Prostate gland (tissue), 2 donors: ENCODE results near the gene DNAAF5. TPM values are rescaled to one million over a fixed set of nuclear protein-coding genes. Genes with fewer than 3 reads are reported as not detected.

Experiments
- DNase-seq: peaks from one replicate; pipeline ENCODE4 v3.0.0-alpha.2; 2019; ENCODE audit warnings: low spot score
- H3K27ac ChIP-seq, 2 donors: fragments of 200-600 bp; sonication (generic); 2 replicates each; pipeline ENCODE4 v1.5.1; 2017 to 2019
- H3K27me3 ChIP-seq: fragments of 200-600 bp; sonication (generic); replicated peaks from 2 replicates; pipeline ENCODE4 v1.5.1; 2019; ENCODE audit not compliant: insufficient read depth
- H3K36me3 ChIP-seq, 2 donors: fragments of 200-600 bp; sonication (generic); 1 replicate in 1 of 2; 2 replicates in 1 of 2; pipeline versions ENCODE4 v1.5.1 to v1.8.1; 2017 to 2019
- H3K4me1 ChIP-seq: fragments of 200-600 bp; sonication (generic); replicated peaks from 2 replicates; pipeline ENCODE4 v1.5.1; 2019
- H3K4me3 ChIP-seq, 2 donors: fragments of 200-600 bp; sonication (generic); 2 replicates each; pipeline ENCODE4 v1.5.1; 2017 to 2019
- H3K9me3 ChIP-seq: fragments of 200-600 bp; sonication (generic); 2 replicates; pipeline ENCODE4 v1.5.1; 2017
- POLR2A ChIP-seq: fragments of 450-650 bp; IDR thresholded peaks from one replicate; pipeline ENCODE4 v1.6.1; 2016; ENCODE audit warnings: antibody characterized with exemption, mild to moderate bottlenecking
- POLR2AphosphoS5 ChIP-seq: sonication (generic); formaldehyde crosslinking; IDR thresholded peaks from one replicate; pipeline ENCODE4 v1.6.1; 2017; ENCODE audit warnings: antibody characterized with exemption
- WGBS: methylation state at CpG from one replicate; pipeline ENCODE4 v1.1.5; 2018; 5-methylcytosine and 5-hydroxymethylcytosine counted together
- intact Hi-C: fragments of 100-400 bp; cut with DNase I; formaldehyde crosslinking; loops from one replicate; pipeline ENCODE4 v1.14.2; 2022
- total RNA-seq, 2 donors: library from RNA; depleted of rRNA; stranded (reverse); fragments of >200 nt; gene quantifications; one replicate each; pipeline ENCODE4 v1.1.0, GENCODE V29; 2016
- TF ChIP-seq, protein P1 (sequence below), 4 experiments: fragments of 200-600 bp in 2 of 4; fragments of 450-650 bp in 2 of 4; sonication (generic) in 2 of 4; IDR thresholded peaks; 1 replicate in 3 of 4; 2 replicates in 1 of 4; pipeline ENCODE4 v1.5.1; 2016 to 2019; ENCODE audit warnings: antibody characterized with exemption in 4 of 4, mild to moderate bottlenecking in 2 of 4, moderate library complexity in 2 of 4

Gene DNAAF5
- total RNA-seq, 2 donors from 2014 or later, result 30.8 to 52.0 TPM

DNA sequence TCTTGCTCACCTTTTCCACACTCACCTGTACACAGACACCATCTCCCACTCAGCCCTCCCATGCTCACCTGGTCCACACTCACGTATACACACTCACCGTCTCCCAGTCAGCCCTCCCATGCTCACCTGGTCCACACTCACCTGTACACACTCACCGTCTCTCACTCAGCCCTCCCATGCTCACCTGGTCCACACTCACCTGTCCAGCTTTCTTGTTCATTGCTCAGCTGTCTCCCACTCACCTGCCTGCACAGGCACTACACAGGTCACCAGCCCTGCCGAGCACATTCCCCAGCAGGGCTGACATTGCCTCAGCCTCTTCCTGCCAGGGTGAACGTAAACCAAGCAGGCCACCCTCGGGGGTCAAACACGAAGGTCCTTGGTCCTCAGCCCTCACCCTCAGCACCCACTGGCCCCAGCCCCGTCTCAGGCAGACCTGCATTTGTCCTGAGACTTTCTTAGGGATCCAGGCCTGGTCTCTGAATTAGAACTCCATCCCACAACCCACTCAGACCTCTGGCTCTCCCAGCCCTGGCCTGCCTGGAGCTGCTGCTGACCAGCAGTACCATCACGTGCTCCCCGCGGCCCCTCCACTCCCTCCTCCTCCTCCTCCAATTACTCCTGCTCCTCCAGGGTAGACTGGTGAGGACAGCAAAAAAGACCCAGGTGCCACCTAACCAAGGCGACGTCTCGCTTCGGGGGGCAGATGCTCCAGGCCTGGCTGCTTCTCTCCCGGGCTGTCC is 12.8 kb upstream of the DNAAF5 start:
- TF ChIP-seq POLR2A (no peak), POLR2AphosphoS5 (no peak)
- TF ChIP-seq, protein P1, sequence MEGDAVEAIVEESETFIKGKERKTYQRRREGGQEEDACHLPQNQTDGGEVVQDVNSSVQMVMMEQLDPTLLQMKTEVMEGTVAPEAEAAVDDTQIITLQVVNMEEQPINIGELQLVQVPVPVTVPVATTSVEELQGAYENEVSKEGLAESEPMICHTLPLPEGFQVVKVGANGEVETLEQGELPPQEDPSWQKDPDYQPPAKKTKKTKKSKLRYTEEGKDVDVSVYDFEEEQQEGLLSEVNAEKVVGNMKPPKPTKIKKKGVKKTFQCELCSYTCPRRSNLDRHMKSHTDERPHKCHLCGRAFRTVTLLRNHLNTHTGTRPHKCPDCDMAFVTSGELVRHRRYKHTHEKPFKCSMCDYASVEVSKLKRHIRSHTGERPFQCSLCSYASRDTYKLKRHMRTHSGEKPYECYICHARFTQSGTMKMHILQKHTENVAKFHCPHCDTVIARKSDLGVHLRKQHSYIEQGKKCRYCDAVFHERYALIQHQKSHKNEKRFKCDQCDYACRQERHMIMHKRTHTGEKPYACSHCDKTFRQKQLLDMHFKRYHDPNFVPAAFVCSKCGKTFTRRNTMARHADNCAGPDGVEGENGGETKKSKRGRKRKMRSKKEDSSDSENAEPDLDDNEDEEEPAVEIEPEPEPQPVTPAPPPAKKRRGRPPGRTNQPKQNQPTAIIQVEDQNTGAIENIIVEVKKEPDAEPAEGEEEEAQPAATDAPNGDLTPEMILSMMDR (IDR thresholded peaks at IDR 0.05), result no peak
- 92% methylated on average over 16 of the region's 16 CpGs for WGBS
- no peak overlapping the region for H3K4me3 ChIP-seq
- no peaks in the 10 kb centered on the region for H3K4me1 ChIP-seq
- intact Hi-C loops, result no loop called here
- H3K36me3 ChIP-seq, result no peaks in the 10 kb centered on the region
- H3K27ac ChIP-seq, result no peak overlapping the region
- H3K9me3 ChIP-seq, result no peaks in the 10 kb centered on the region
- H3K27me3 ChIP-seq, result no peaks in the 10 kb centered on the region
- DNase-seq, result no peak

DNA sequence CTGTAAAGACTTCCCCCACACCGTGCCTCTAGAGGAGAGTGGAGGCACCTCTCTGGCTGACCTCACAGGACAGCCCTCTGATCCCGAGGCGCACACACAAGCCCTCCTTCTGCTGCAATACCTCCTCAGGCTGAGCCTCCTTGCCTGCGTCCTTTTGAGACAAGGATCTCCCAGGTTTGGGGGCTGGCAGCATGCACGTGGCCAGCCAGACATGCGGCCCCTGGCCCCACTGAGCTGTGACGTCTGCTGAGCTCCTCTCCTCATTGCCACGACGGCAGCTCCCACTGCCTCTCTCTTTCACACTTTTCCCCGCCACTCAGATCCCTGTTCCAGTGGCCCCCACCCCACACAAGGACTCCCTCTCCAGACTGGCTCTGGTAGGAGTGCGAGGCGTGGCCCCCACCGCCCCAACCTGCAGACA is 12.2 kb upstream of the DNAAF5 start:
- no peak overlapping the region for H3K4me3 ChIP-seq
- no peak for DNase-seq
- no peak overlapping the region for H3K27ac ChIP-seq
- no peaks in the 10 kb centered on the region for H3K27me3 ChIP-seq
- no peaks in the 10 kb centered on the region for H3K36me3 ChIP-seq
- intact Hi-C loops, result no loop called here
- no peaks in the 10 kb centered on the region for H3K4me1 ChIP-seq
- WGBS, result 82% methylated on average over 13 of the region's 13 CpGs
- TF ChIP-seq, protein P1 (IDR thresholded peaks at IDR 0.05), result no peak
- TF ChIP-seq POLR2AphosphoS5 (no peak), POLR2A (no peak)
- H3K9me3 ChIP-seq, result no peaks in the 10 kb centered on the region

DNA sequence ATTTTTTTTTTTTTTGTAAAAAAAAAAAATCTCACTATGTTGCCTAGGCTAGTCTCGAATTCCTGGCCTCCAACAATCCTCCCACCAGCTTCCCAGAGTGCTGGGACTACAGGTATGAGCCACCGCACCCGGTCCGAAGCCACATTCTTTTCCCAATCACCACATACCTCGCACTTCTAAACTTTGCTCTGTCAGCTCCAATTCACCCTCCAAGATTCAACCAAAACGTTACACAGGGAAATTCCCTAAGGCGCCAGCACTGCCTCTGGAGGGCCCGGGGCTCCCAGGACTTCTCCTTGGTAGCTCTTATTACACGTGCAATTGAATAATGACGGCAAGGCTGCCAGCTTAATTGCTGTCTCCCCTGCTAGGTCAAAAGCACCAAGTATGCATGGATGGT is 10.3 kb upstream of the DNAAF5 start:
- WGBS, result 61% methylated on average over 10 of the region's 10 CpGs
- no peak for DNase-seq
- TF ChIP-seq POLR2A, result no peak
- TF ChIP-seq, protein P1 (IDR thresholded peaks at IDR 0.05), result no peak
- TF ChIP-seq POLR2AphosphoS5, result no peak
- intact Hi-C loops, result no loop called here
- H3K36me3 ChIP-seq, result no peaks in the 10 kb centered on the region
- H3K9me3 ChIP-seq, result no peaks in the 10 kb centered on the region
- H3K27me3 ChIP-seq, result no peaks in the 10 kb centered on the region
- no peak overlapping the region for H3K4me3 ChIP-seq
- H3K27ac ChIP-seq, result no peak overlapping the region
- no peaks in the 10 kb centered on the region for H3K4me1 ChIP-seq

DNA sequence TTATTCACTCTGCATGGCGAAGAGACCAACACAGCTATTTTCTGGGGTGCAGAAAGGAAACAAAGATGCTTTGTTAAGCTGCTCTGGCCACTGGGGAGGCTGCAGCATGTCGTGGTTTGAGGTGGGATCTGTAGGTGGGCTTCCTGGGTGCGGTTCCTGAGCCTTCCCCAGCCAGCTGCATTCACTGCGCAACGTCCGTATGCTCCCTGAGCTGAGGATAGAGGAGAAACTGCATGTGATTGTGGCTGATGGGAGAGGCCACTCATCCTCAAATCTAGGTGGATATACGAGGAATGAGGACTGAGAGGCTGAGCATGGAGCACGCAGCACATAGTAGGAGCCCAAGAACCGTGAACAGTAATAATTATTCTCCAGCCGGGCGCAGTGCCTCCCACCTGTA is 9.9 kb upstream of the DNAAF5 start:
- intact Hi-C loops, result no loop called here
- no peaks in the 10 kb centered on the region for H3K27me3 ChIP-seq
- DNase-seq, result no peak
- no peaks in the 10 kb centered on the region for H3K9me3 ChIP-seq
- no peaks in the 10 kb centered on the region for H3K4me1 ChIP-seq
- no peak overlapping the region for H3K4me3 ChIP-seq
- TF ChIP-seq, protein P1 (IDR thresholded peaks at IDR 0.05), result no peak
- TF ChIP-seq POLR2AphosphoS5 (no peak), POLR2A (no peak)
- WGBS, result 83% methylated on average over 11 of the region's 11 CpGs
- no peak overlapping the region for H3K27ac ChIP-seq
- H3K36me3 ChIP-seq, result no peaks in the 10 kb centered on the region

DNA sequence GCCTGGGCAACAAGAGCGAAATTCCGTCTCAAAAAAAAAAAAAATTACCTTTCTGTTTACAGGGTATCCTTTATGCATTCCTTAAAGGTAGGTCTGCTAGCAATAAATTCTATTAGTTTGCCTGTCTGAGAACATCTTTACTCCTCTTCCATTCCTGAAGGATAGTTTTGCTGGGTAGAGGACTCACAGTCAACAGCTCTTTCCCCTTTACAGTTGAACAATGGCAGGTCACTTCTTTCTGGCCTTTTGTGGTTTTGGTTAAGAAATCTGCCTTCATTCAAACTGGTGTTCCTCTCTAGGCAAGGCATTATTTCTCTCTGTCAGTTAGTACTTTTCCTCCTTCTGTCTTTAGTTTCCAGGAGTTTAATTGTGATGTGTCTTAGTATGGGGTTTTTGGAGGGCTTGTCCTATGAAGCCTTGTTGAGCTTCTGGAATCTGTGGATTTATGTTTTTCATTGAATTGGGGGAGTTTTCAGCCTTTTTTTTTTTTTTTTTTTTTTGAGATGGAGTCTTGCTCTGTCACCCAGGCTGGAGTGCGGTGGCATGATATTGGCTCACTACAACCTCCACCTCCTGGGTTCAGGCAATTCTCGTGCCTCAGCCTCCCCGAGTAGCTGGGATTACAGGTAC is 4.8 kb upstream of the DNAAF5 start:
- intact Hi-C loops, result no loop called here
- 97% methylated on average over 5 of the region's 5 CpGs for WGBS

More for the DNA sequence above, 4.8 kb upstream of the DNAAF5 start:
- H3K4me3 ChIP-seq, result no peak overlapping the region
- TF ChIP-seq, protein P1 (IDR thresholded peaks at IDR 0.05), result no peak
- TF ChIP-seq POLR2A, result no peak
- no peak for TF ChIP-seq POLR2AphosphoS5
- no peaks in the 10 kb centered on the region for H3K27me3 ChIP-seq
- no peak overlapping the region for H3K27ac ChIP-seq
- no peaks in the 10 kb centered on the region for H3K9me3 ChIP-seq
- no peak for DNase-seq
- no peaks in the 10 kb centered on the region for H3K36me3 ChIP-seq
- no peaks in the 10 kb centered on the region for H3K4me1 ChIP-seq
